ENCODE data around the gene PKIG. TPM values are rescaled to one million over a fixed set of nuclear protein-coding genes. Genes with fewer than 3 reads are reported as not detected.
"Not testable (repeated sequence)": the region's sequence is repeated elsewhere in the genome, so short reads cannot be mapped to it uniquely, and the experiment has no call there.

PKIG gene
- polyA plus RNA-seq, 1 donor, result 48.1 TPM

DNA sequence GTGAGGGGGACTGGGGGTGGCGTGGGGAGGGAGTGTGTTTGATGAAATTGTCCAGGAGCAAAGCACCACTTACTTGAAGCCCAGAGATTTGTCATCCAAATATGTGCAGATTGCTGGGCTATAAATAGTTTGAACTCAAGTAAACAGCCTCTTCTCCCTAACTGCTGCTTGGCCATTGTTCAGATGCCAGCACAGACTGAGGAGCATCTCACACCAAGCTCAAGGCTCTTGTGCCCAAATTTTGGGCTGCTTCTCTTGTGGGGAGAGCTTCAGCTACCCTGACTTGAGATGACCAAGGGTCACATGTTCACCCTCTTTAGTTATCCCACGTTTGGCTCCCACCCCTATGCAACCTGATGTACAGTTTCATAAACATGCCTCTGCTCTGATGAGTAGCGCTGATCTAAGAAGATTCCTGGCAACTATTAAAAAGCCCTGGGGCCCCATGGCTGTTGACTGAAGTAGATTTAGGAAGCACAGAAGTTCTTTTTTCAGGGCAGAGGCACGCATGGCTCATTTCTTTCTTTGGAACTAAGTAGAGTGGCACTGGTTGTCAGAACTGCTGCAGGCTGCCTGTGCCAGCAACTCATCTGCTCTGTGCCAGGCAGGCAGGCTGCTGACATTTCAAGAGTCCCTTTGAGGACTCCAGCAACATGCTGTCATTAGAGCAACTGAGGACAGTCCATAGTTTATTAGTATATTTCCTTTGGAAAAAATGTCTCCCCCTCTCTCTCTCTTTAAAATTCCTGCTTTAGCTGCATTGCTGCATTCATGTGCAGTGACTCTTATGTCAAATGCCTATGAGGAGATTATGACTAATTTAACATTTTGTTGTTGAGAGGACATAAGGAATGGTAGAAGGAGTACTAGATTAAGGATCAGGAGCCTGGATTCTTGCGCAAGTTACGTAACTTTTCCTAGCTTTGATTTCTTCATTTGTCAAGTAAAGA lies 9.6 kb upstream of the PKIG start:
- DNase-seq (ENCODE audit: low read depth), result no peak

DNA sequence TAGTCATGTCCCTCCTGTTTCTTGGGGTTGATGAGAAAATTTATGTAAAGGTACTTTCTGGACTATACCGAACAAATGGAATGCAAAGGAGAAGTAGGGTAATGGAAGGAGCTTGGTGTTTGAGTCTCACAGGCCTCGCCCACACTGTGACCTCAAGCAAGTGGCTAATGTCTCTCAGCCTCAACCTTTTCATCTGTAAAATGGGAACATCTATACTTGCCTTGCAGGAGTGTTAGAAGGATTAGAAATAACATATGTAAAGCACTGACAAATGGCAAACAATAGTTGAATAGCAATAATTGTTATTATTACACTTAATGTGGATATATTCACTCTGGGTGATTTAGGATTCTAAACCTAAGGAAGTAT lies 8.9 kb upstream of the PKIG start:
- DNase-seq (ENCODE audit: low read depth), result no peak

DNA sequence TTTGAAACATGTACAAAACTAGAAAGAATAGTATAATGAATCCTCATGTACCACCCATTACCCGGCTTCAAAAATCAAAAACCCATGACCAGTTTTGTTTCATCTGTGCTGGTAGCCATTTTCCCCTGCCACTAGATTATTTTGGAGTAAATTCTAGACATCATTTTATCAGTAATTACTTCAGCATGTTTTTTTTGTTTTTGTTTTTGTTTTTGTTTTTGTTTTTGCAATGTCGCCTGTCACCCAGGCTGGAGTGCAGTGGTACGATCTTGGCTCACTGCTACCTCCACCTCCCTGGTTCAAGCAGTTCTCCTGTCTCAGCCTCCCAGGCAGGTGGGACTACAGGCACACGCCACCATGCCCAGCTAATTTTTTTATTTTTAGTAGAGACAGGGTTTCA lies 8.0 kb upstream of the PKIG start:
- no peak for DNase-seq (ENCODE audit: low read depth)

DNA sequence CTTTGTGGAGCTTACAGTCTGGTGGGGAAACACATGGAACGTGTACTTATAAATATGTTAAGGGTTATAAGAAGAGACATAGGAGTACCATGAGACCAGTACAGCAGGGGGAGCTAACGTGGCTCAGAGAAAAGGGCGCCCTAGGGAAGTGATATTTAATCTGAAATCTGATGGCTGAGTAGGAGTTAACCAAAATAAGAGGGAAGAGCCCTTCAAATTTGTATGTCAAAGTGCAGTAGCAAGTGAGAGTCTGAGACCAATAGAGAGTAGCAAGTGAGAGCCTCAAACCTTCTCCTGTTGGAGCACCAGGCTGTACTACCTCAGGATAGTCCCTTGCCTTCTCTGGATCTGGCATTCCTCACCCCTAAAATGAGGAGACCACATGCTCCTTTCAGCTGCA lies 6.1 kb upstream of the PKIG start:
- DNase-seq (ENCODE audit: low read depth), result no peak

DNA sequence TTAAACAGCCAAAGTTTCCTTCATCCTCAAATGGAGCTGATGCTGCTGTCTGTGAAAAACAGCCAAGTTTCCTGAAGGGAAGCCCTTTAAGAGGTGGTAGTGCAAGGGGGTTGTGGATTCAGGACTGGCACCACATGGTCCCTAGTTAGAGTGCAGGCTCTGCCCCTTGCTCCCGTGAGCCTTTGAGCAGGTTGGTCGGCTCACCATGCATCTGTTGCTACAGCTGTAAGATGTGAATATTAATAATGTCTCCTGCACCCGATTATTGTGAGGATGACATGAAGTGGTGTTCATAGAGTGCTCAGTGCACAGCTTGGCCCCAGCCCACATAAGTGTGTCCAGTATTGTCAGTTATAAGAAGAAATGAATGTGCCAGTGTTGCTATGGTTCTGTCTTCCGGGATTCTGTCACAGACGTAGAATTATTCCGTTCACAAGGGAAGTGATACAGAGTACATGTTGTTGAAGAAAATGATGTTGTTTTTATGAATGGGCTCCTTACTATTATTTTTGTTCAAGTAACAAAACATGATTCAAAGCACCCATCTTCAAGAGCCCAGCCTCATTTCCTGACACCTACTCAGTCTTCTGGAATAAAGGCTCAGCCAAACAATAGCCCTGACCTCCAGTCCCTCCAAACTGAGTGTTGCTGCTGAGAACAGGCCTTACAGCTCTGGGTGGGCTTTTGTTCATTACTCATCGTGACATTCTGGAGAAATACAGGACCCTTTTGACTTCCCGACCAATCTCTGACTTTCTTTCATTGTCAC lies 2.9 kb upstream of the PKIG start:
- no peak for DNase-seq (ENCODE audit: low read depth)

DNA sequence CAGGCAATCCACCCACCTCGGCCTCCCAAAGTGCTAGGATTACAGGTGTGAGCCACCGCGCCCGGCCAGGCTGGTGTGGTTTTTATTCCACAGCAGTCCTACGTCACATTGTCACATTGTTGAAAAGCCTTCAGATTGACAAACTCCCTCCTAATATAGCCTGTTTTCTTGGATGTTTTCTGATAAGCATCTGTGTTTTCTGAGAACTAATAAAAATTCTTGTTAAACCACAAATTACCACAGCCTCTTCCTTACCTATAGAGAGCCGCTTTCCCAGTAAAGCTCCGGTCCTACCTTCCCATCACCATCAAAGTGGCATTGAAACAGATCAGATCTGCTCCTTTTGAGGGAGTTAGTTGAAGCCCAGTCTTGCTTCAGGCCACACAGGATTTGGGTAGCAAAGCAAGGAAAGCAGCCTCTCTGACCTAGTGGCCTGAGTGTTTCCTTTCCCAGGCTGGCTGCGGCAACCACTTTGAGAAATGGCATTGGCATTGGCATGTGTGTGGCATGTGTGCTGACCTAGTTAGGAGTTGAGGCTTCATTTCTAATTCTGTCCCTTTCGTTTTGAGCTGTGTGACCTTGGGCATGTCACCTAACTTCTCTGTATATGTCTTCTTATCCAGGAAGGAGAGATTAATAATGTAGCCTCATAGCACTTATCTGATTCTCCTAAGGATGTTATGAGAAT lies 1.7 kb upstream of the PKIG start:
- no peak for DNase-seq (ENCODE audit: low read depth)

DNA sequence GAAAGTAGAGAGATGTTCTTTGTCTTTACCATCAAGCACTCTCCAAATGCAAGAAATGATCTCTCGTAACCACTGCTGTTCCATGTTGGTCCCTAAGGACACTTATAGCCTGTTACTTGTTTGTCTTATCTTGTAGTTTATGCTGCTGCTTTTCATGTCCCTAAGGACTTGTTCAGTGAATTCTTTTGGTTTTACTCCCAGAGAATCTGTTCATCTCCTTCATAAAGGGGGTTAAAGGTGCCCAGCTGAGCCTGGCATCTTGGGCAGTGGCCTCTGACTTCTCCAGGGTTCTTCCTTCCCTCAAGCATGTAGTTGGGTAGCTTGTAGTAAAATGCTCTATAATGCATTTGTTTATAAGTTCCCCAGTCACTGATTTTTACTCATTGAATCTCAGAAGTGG lies 864 bp upstream of the PKIG start:
- DNase-seq (ENCODE audit: low read depth), result no peak

DNA sequence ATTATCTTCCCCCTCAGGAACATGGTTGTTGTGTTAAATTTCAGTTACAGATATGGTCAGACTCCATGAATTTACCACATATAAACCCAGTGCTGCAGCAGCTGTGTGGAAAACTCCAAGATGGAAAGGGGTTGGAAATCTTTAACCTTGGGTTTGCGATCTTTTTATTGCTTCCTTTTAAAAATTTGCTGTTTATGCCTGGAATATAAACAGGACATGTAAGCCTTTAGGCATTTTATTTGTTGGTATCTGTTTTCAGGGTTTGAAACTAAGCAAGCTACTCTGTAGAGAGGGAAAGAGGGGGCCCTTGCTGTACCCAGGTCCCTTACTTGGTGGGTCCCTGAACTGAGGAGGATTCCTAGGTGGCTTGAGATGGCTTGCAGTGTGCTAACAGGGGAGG lies 778 bp downstream of the PKIG start:
- no peak for DNase-seq (ENCODE audit: low read depth)

DNA sequence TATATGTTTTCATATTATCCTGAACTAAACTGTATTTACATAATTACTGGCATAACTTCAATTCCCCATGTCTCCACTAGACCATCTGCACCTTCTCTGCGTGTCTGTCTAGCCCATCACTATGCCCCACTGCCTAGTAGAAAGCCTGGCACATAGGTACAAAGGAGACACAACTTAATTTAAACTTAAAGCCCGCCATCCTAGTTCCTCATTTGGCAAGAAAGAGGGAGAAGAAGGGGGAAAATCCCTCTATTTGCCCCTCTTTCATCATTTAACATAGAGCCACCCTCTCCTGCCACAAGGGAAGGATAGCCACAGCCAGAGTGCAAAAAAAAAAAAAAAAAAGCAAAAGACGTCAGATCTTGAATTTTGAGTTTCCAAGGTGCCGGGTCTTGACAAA lies 1.8 kb downstream of the PKIG start:
- DNase-seq (ENCODE audit: low read depth), result no peak

DNA sequence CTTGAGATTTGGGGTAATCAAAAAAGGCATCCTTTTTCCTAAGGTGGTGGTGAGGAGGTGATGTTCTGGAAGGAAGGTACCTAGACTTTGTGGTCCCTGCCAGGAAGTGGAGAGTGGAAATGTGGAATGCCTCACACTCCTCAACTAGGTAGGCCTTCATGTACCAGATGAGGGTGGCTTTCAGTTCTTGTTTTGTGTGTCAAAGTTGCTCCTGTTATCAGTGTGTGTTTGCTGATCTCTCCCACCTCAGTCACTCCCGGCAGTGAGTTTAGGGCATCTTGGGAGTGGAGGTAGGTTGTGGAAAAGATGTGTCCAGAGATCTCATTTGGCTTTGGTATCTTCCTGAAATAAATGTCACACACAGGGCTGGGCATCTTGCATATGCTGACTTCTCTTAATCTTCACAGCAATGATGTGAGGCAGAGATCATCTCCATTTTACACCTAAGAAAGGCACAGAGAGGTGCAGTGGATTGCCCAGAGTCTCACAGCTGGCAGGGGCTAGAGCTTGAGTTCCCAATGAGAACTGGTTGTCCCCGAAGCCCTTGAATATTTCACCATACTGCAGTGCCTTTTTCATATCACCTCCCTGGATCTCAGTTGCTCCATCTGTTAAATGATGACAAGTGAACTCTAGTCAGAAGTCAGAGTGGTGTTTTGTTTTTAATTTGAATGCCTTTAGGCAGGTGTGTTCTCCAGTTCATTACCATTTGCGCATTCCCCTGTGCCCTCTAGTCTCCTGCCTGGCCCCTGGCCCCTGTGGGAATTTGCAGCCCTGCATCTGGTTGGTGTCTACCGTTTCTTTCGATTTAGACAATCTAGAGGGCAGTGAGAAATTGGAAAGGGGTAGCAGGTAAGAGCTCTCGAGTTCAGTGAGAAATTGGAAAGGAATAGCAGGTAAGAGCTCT lies 2.9 kb downstream of the PKIG start:
- DNase-seq (ENCODE audit: low read depth), result no peak

DNA sequence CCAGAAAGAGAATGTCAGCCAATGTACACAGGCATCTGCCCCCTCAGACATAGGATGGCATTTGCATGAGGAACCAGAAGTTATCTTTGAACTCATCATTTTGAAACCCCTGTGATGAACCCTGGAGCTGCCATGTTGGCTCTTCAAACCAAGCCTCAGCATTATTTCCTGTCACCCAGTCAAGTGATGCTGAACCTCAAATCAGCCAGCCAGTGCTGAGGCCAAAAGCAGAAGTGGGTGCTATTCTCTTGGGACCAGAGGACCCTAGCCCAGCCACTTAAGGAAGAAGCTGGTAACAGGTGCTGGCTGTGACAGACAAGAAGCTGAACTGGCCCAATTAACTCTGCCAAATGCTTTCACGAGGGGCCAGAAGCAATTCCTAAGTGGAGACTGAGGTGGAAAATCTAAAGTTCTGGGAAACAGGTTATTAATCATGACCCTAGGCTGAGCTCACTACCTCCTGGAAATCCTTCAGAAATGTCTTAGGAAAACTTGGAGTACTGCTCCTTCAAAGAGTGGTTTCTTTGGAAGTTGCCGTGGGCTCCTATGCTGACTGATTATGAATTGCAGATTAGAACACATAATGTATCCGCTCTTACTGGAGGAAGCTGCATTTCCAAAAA lies 4.0 kb downstream of the PKIG start:
- no peak for DNase-seq (ENCODE audit: low read depth)

DNA sequence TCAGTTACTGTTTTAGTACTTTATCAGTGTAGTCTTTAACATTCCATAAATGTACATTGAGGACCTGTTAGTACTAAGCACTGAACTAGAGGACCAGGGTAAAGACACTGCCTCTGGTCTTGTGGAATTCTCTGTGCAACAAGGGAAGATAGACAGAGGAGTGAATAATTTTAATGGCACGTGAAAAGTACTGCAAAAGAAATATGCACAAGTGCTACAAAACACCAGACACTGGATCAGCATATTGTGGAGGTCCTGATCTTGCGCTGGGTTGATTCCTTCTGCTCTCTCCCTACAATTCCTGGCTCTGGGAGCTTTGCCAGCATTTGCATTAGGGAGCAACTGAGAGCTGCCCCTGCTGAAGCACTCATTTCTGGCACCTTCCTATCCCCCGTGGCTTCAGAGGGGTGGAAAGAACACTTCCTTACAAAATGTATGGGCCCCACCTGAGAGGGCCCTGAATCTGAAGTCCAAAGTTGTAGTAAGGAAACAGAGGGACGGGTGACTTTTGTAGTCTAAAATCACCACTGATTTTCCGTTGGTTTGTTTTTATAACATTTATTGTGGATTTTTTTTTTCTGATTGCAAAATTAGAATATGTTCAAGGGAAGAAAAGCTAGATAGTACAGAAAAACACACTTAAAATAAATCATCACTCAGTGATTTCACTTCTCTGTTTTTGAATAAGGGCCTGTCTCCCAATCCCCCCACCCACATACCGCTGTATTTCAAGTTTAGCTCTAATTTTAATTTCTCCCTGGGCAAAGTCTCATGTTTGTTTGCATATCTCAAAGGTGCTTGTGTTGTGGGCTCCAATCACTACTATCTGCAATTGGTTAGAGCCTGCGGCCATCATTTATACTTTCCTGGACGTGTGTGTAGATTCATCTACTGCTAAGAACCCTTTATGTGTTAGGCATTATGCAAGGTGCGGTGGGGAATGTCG lies 4.9 kb downstream of the PKIG start:
- DNase-seq (ENCODE audit: low read depth), result no peak

DNA sequence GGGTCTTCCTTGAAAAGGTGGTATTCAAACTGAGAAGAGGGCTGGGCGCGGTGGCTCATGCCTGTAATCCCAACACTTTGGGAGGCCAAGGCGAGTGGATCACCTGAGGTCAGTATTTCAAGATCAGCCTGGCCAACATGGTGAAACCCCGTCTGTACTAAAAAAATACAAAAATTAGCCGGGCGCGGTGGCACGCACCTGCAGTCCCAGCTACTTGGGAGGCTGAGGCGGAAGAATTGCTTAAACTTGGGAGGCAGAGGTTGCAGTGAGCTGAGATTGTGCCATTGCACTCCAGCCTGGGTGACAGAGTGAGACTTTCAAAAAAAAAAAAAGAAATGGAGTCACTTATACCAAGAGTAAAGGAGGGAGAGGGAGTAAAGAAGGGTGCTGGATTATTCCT lies 5.9 kb downstream of the PKIG start:
- DNase-seq (ENCODE audit: low read depth), result not testable (repeated sequence)

DNA sequence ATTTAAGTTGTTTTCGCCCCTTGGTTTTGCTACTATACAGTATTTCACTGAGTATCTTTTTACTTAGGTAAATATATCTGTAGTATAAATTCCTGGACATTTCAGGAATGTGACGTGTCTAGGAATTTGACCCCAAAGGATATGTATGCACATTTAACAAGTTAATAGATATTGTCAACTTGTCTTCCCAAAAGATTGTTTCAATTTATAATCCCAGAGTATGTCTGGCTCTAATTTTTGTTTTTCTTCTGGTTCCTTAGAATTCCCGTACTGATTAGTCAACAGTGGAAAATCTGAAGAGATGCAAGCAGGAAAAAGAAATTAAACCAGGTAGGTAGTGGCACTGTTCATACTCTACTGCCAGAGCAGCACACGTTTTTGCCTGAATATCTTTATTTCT lies 7.2 kb downstream of the PKIG start:
- no peak for DNase-seq (ENCODE audit: low read depth)

DNA sequence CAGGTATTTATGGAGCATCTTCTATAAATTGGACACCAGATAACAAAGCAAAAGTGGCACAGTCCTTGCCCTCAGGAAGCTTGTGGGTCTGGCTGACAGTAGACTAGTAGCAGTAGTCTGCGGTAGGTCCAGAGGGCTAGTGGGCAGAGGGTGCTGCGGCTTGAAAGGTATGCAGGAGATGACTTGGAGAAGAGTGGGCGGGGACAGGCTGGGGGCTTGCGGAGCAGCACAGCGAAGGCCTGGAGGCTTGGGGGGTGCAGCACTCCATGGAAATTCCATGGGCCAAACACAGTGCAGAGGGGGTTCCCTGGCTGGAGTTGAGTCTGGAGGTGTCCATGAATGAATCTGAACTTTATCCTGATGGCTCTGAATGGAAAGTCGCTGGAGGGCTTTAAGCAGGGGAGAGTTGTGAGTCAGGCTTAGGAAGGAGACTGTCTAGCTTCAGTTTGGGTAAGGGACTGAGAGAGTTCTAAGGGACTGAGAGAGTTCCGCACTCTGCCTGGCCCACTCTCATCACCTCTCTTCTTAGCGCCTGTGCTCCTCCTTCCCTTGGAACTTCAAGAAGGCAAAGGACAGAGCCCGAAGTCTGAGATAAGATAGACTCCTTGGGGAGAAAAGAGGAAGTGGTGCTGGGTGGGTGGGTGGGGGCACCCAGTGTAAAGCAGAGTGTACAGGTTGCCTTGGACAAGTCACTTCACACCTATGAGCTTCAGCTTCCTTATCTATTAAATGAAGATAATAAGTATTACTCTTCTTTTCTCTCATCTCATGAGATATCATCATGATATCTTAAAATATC lies 8.8 kb downstream of the PKIG start:
- DNase-seq (ENCODE audit: low read depth), result no peak

DNA sequence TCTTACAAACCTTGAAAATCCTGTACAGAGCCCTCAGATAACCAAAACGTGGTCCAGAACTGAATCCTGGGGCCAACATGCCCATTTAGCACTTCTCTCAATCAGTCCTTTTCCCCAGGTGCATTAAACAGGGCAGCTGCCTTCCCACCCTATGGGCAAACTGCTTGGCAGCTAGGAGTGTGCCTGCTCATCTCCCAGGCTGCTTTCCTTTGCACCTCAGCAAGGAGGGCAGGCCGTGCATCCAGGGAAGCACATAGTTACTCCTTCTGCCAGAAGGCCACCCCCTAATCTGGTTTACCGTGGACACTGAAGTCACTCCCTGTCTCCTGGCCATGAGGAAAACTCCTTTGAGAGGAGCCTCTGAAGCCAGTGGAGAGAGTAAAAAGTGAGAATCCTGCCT lies 10.0 kb downstream of the PKIG start:
- DNase-seq (ENCODE audit: low read depth), result no peak

DNA sequence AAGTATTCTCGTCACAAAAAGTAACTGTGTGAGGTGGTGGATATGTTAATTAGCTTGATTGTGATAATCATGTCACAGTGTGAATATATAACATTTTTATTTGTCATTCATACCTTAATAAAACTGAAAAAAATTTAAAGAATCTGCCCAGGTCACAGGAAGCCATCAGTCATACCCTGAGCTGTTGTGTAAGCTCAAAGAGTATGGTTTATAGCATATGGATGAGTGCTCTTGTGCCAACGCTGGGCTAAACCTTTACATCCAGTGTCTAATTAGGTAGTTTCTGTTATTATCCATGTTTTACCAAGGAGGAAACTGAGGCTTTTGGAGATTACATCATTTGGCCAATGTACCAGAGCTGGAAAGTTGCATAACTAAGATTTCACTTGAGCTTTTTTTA lies 11.4 kb downstream of the PKIG start:
- DNase-seq (ENCODE audit: low read depth), result no peak

DNA sequence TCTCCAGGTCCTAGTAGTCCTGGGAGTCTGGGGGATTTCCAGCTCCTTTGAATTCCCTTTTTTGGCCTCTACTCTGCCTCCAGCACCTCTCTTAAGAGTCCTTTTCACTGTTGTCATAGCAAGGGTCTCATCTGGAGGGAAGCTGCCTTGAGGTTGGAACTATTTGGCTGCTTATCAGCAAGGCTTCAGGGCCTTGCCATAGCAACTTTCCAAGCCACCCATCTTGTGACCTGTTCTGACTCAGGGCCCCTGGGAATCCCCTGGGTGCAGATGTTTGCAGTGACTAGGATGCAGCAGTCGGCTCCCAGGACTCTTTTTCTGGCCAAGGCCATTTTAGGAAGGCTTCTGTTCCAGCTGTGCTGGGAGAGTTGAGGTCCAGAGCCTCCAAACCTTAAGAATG lies 12.4 kb downstream of the PKIG start:
- no peak for DNase-seq (ENCODE audit: low read depth)

DNA sequence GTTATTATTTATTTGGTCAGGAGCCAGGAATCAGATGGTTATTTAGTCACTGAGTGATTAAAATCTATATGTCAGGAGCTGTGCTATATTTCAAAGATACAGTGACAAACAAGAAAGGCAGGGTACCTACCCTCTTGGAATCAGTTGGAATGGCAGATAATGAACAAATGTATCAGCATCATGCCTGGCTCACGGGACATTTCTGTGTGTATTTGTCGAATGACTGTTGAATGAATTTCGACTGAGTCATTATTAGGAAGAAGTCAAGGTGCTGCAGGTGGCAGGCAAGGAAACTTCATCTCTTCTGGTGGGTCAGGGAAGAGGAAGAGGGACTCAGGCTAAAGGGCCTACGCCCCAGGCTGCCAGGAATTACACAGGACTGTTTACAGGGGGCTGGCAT lies 13.6 kb downstream of the PKIG start:
- no peak for DNase-seq (ENCODE audit: low read depth)

All from forelimb muscle (tissue), 1 donor.